ENCODE measurements around the gene CKLF.

DNA sequence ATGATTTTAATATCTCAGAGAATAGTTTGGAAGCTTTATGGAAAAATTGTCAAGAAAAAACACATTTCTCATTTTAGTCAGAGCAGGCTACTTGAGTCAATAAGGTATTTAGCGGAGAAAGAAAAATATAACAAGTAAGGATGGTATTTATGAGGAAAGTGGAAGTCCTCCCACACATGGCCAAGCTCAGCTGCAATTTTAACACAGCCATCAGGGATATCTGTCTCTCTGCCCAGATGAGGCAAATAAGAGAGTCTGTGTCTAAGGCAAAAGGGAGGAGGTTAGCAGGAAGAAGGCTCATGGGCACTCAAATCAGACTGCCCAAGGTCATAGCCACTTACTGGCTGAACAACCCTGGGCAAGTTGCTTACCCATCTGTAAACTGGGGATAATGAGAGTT is 21.7 kb downstream of the CKLF start:
- TF ChIP-seq, protein P1, sequence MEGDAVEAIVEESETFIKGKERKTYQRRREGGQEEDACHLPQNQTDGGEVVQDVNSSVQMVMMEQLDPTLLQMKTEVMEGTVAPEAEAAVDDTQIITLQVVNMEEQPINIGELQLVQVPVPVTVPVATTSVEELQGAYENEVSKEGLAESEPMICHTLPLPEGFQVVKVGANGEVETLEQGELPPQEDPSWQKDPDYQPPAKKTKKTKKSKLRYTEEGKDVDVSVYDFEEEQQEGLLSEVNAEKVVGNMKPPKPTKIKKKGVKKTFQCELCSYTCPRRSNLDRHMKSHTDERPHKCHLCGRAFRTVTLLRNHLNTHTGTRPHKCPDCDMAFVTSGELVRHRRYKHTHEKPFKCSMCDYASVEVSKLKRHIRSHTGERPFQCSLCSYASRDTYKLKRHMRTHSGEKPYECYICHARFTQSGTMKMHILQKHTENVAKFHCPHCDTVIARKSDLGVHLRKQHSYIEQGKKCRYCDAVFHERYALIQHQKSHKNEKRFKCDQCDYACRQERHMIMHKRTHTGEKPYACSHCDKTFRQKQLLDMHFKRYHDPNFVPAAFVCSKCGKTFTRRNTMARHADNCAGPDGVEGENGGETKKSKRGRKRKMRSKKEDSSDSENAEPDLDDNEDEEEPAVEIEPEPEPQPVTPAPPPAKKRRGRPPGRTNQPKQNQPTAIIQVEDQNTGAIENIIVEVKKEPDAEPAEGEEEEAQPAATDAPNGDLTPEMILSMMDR (IDR thresholded peaks at IDR 0.05) = no peak
- no peak for TF ChIP-seq POLR2A (IDR thresholded peaks at IDR 0.05)

Measured in adrenal gland (tissue), 5 donors.